K562 (cell line): ENCODE measurements around the gene MLKL. TPM values are rescaled to one million over a fixed set of nuclear protein-coding genes. Genes with fewer than 3 reads are reported as not detected.

Source experiments
- CHAMP1 ChIP-seq: fragments of 450-650 bp; IDR thresholded peaks from 2 replicates; pipeline ENCODE4 v1.6.1; 2016; ENCODE audit warnings: mild to moderate bottlenecking
- EGR1 ChIP-seq: fragments of 450-650 bp; conservative IDR thresholded peaks from 2 replicates; pipeline ENCODE4 v1.6.1; 2017; ENCODE audit warnings: mild to moderate bottlenecking
- HINFP ChIP-seq: fragments of 450-650 bp; conservative IDR thresholded peaks from 2 replicates; pipeline ENCODE4 v1.6.1; 2016; ENCODE audit warnings: missing genetic modification characterization, low read depth, mild to moderate bottlenecking, control low read depth, missing compliant biosample characterization
- HIVEP1 ChIP-seq: fragments of 250-450 bp; sonication (Bioruptor Pico); IDR thresholded peaks from 2 replicates; pipeline ENCODE4 v1.4.0; 2020; ENCODE audit warnings: mild to moderate bottlenecking
- HNRNPK ChIP-seq: fragments of 200-400 bp; formaldehyde crosslinking; IDR thresholded peaks from one replicate; pipeline ENCODE4 v1.6.1; 2018; ENCODE audit warnings: mild to moderate bottlenecking, low read depth, low read length; ENCODE audit not compliant: poor library complexity, severe bottlenecking
- IRF1 ChIP-seq: sonication (generic); formaldehyde crosslinking; IDR thresholded peaks from 2 replicates; pipeline ENCODE4 v1.8.0; 2022; ENCODE audit warnings: missing genetic modification reagents, mild to moderate bottlenecking, borderline replicate concordance
- NCOA2 ChIP-seq, 2 experiments: fragments of 450-650 bp; IDR thresholded peaks; 2 replicates each; pipeline ENCODE4 v1.6.1; 2018; ENCODE audit warnings: mild to moderate bottlenecking in 2 of 2, moderate library complexity in 1 of 2; ENCODE audit not compliant: partially characterized antibody in 2 of 2
- PHF8 ChIP-seq: fragments of 200-600 bp; sonication (generic); IDR thresholded peaks from 2 replicates; pipeline ENCODE4 v1.6.1; 2012; ENCODE audit warnings: mixed run types, mild to moderate bottlenecking, inconsistent platforms, low read length, moderate library complexity, borderline replicate concordance
- PYGO2 ChIP-seq: fragments of 450-650 bp; IDR thresholded peaks from 2 replicates; pipeline ENCODE4 v1.6.1; 2016; ENCODE audit warnings: mild to moderate bottlenecking, missing genetic modification characterization, moderate library complexity, missing compliant biosample characterization
- STAG1 ChIP-seq: sonication (generic); formaldehyde crosslinking; IDR thresholded peaks from 2 replicates; pipeline ENCODE4 v1.5.0; 2020; ENCODE audit warnings: missing genetic modification reagents, borderline replicate concordance
- ZBTB34 ChIP-seq: fragments of 250-450 bp; sonication (Bioruptor Pico); IDR thresholded peaks from 2 replicates; pipeline ENCODE4 v1.8.0; 2021; ENCODE audit warnings: mild to moderate bottlenecking, moderate library complexity
- ZKSCAN1 ChIP-seq: fragments of 150-350 bp; IDR thresholded peaks from 2 replicates; pipeline ENCODE4 v1.6.1; 2016; ENCODE audit warnings: low read depth, low read length
- ZKSCAN8 ChIP-seq: fragments of 200-800 bp; sonication (Bioruptor generic); IDR thresholded peaks from 2 replicates; pipeline ENCODE4 v1.6.1; 2016; ENCODE audit warnings: missing genetic modification characterization, missing compliant biosample characterization
- ZNF277 ChIP-seq: fragments of 250-450 bp; sonication (Bioruptor Pico); IDR thresholded peaks from 2 replicates; pipeline ENCODE4 v1.8.0; 2022; ENCODE audit warnings: inconsistent platforms, mild to moderate bottlenecking, moderate library complexity, borderline replicate concordance
- ZNF280A ChIP-seq: fragments of 450-650 bp; IDR thresholded peaks from 2 replicates; pipeline ENCODE4 v1.6.1; 2018; ENCODE audit warnings: mild to moderate bottlenecking, low read depth; ENCODE audit not compliant: partially characterized antibody
- ZNF431 ChIP-seq: sonication (generic); formaldehyde crosslinking; IDR thresholded peaks from 2 replicates; pipeline ENCODE4 v1.8.0; 2022; ENCODE audit warnings: mild to moderate bottlenecking, missing genetic modification reagents
- ZNF445 ChIP-seq: fragments of 250-450 bp; sonication (Bioruptor Pico); IDR thresholded peaks from 2 replicates; pipeline ENCODE4 v1.4.0; 2020; ENCODE audit warnings: low read depth, mild to moderate bottlenecking, moderate library complexity
- polyA plus RNA-seq, 8 experiments: library from polyadenylated mRNA; depleted of rRNA in 4 of 8; stranded (reverse) in 5 of 8; unstranded in 3 of 8; fragments of >200 nt; fragmentation: Nextera tagmentation in 2 of 8; fragmentation: Illumina TruSeq in 1 of 8; extraction: Ambion mirVana in 2 of 8; extraction: Trizol in 1 of 8; gene quantifications; 2 replicates each; pipeline versions ENCODE4 v1.2.1 to v1.2.3, GENCODE V29; 2011 to 2014; ENCODE audit warnings: inconsistent platforms in 1 of 8, missing spikeins in 1 of 8
- total RNA-seq, 7 experiments: library from RNA; depleted of rRNA in 6 of 7; stranded (reverse); fragments of >200 nt in 6 of 7; fragmentation: Illumina TruSeq in 2 of 7; extraction: Trizol in 2 of 7; gene quantifications; 2 replicates each; pipeline versions ENCODE4 v1.2.1 to v1.2.3, GENCODE V29; 2011 to 2021; ENCODE audit warnings: low replicate concordance in 1 of 7

The MLKL gene
- total and polyA plus RNA-seq, 9 of the 15 experiments (the other 6 are each of a cell fraction or from before 2014, with no cell fraction given), result 1.6 to 6.1 (median 4.8) TPM

GRCh38 chr16:74667255-74667700, 33.4 kb downstream of the MLKL start (continued):
- TF ChIP-seq ZNF280A (no peak), ZNF277 (CRISPR knock-in tag) (no peak), ZKSCAN1 (no peak), EGR1 (no peak), ZNF431 (no peak), CHAMP1 (no peak), NCOA2 (IDR thresholded peaks at IDR 0.05; ENCODE audit: partially characterized antibody in 2 of 2) (no peak), PYGO2 (tag) (no peak), STAG1 (no peak), HINFP (no peak), ZBTB34 (CRISPR knock-in tag) (no peak), IRF1 (CRISPR knock-in tag) (no peak), HNRNPK (no peak), PHF8 (no peak; the same call in 1 of the 2 replicates), HIVEP1 (CRISPR knock-in tag) (no peak), ZKSCAN8 (CRISPR knock-in tag) (no peak), ZNF445 (CRISPR knock-in tag) (no peak)
